Lower lobe of right lung (tissue), 2 donors: Measurements from ENCODE around the gene TBC1D22B. TPM values are rescaled to one million over a fixed set of nuclear protein-coding genes. Genes with fewer than 3 reads are reported as not detected.

ENCODE experiments used
- ATAC-seq, 2 donors: fragments of 200-7000 bp; cut with Tn5 transposase; one replicate each; pipeline ENCODE4 v1.9.1; 2020 to 2022; ENCODE audit warnings: mild to moderate bottlenecking in 2 of 2, moderate library complexity in 2 of 2
- DNase-seq: peaks from one replicate; pipeline ENCODE4 v3.0.0-alpha.2; 2020
- H3K27ac ChIP-seq: fragments of 200-600 bp; one replicate; pipeline ENCODE4 v1.8.0; 2022
- H3K27me3 ChIP-seq: fragments of 200-600 bp; one replicate; pipeline ENCODE4 v1.8.0; 2022; ENCODE audit warnings: low read depth
- H3K36me3 ChIP-seq: fragments of 200-600 bp; one replicate; pipeline ENCODE4 v1.8.0; 2022; ENCODE audit warnings: mild to moderate bottlenecking
- H3K4me1 ChIP-seq: fragments of 200-600 bp; one replicate; pipeline ENCODE4 v1.8.0; 2022
- H3K4me3 ChIP-seq: fragments of 200-600 bp; one replicate; pipeline ENCODE4 v1.8.0; 2022; ENCODE audit warnings: mild to moderate bottlenecking
- H3K9me3 ChIP-seq: fragments of 200-600 bp; one replicate; pipeline ENCODE4 v1.8.0; 2022
- CTCF ChIP-seq: fragments of 200-600 bp; IDR thresholded peaks from one replicate; pipeline ENCODE4 v1.8.0; 2022; ENCODE audit warnings: antibody characterized with exemption, mild to moderate bottlenecking
- intact Hi-C: fragments of 100-400 bp; cut with DNase I; formaldehyde crosslinking; loops from one replicate; pipeline ENCODE4 v1.11.0; 2022
- total RNA-seq: library from RNA; stranded (reverse); fragmentation: NEBNext Ultra II Directional; extraction: Animal tissue kit (Norgen Biotek cat#: 25700); gene quantifications from one replicate; pipeline ENCODE4 v1.2.1, GENCODE V29; 2021
- donor health status: DM: no; HTN: yes; CAD: no; lungs with severe emphysema.

The TBC1D22B gene
- total RNA-seq, 1 donor from 2014 or later, result 11.5 TPM

- Histone ChIP-seq H3K36me3 (peaks cover 67% of the 10 kb centered on the region), H3K4me1 (peaks cover 7% of the 10 kb centered on the region), H3K27ac (no peak overlapping the region), H3K9me3 (no peaks in the 10 kb centered on the region), H3K27me3 (no peaks in the 10 kb centered on the region), H3K4me3 (no peak overlapping the region)
- ATAC-seq (no peak), DNase-seq (no peak)
- intact Hi-C loops, result no loop called here
- TF ChIP-seq CTCF, result no peak
Measured at GRCh38 chr6:37375376-37375775, 117.8 kb downstream of the TBC1D22B start.

GRCh38 chr6:37376078-37376743, 118.6 kb downstream of the TBC1D22B start:
- no peak for TF ChIP-seq CTCF
- H3K9me3 ChIP-seq, result no peaks in the 10 kb centered on the region
- H3K4me3 ChIP-seq, result no peak overlapping the region
- peaks cover 69% of the 10 kb centered on the region for H3K36me3 ChIP-seq
- no peak overlapping the region for H3K27ac ChIP-seq
- peaks cover 4% of the 10 kb centered on the region for H3K4me1 ChIP-seq
- no peaks in the 10 kb centered on the region for H3K27me3 ChIP-seq
- no peak for DNase-seq
- ATAC-seq, result no peak
- intact Hi-C loops, result no loop called here

GRCh38 chr6:37381579-37381978, 124.0 kb downstream of the TBC1D22B start:
- peak; percentile 53 for TF ChIP-seq CTCF
- no peak for DNase-seq
- Histone ChIP-seq H3K4me1 (no peaks in the 10 kb centered on the region), H3K27ac (no peak overlapping the region), H3K27me3 (no peaks in the 10 kb centered on the region), H3K36me3 (peaks cover 81% of the 10 kb centered on the region), H3K4me3 (no peak overlapping the region), H3K9me3 (no peaks in the 10 kb centered on the region)
- peak; percentile 91 to 94 for ATAC-seq
- intact Hi-C loops, result no loop called here

Other genes starting within 250 kb of the TBC1D22B start
- 56.8 TPM for gene PIM1, start 87.6 kb upstream of the TBC1D22B start, total RNA-seq
- 1.1 TPM for gene TMEM217, start 372 bp downstream of the TBC1D22B start, total RNA-seq
- gene RNF8, start 96.2 kb downstream of the TBC1D22B start, total RNA-seq, result 13.1 TPM
- gene CMTR1, start 175.4 kb downstream of the TBC1D22B start, total RNA-seq, result 42.9 TPM
- 12.7 TPM for gene CCDC167, start 242.1 kb downstream of the TBC1D22B start, total RNA-seq